OCI-LY3 (cell line): ENCODE measurements around the gene MRC1.
A peak's percentile ranks its signal among the peaks of the same experiment; 100 is the strongest.

Experiments used
- H2AFZ ChIP-seq: fragments of 200-600, 300-600 bp; shearing (Covaris generic); 2 replicates; pipeline ENCODE4 v1.6.0; 2014; ENCODE audit warnings: antibody characterized with exemption, low read depth, low read length
- H3K27ac ChIP-seq: fragments of 200-600, 300-600 bp; sonication (generic); 2 replicates; pipeline ENCODE4 v1.5.1; 2014; ENCODE audit warnings: mild to moderate bottlenecking, low read length, moderate library complexity, mixed read lengths
- H3K27me3 ChIP-seq: fragments of 200-600, 300-600 bp; sonication (generic); 2 replicates; pipeline ENCODE4 v1.6.1; 2014; ENCODE audit warnings: low read depth, low read length, mixed read lengths
- H3K36me3 ChIP-seq: fragments of 200-600, 300-600 bp; sonication (generic); replicated peaks from 2 replicates; pipeline ENCODE3; 2014; ENCODE audit warnings: low read depth, low read length, mixed read lengths
- H3K4me1 ChIP-seq: fragments of 300-600, 200-600 bp; sonication (generic); 2 replicates; pipeline ENCODE4 v1.6.1; 2014; ENCODE audit warnings: low read length, mixed read lengths
- H3K4me2 ChIP-seq: fragments of 200-600, 300-600 bp; sonication (generic); 2 replicates; pipeline ENCODE4 v1.6.1; 2014; ENCODE audit warnings: low read length, mixed read lengths
- H3K4me3 ChIP-seq: fragments of 300-600, 200-600 bp; sonication (generic); 2 replicates; pipeline ENCODE4 v1.5.1; 2014; ENCODE audit warnings: antibody characterized with exemption, mild to moderate bottlenecking, low read length, moderate library complexity
- H3K79me2 ChIP-seq: fragments of 300-600, 200-600 bp; shearing (Covaris generic); 2 replicates; pipeline ENCODE4 v1.6.1; 2014; ENCODE audit warnings: mild to moderate bottlenecking, low read length, mixed read lengths
- H3K9ac ChIP-seq: fragments of 300-600, 200-600 bp; shearing (Covaris generic); 2 replicates; pipeline ENCODE4 v1.6.0; 2014; ENCODE audit warnings: mild to moderate bottlenecking, low read length, moderate library complexity
- H3K9me3 ChIP-seq: fragments of 200-600, 300-600 bp; shearing (Covaris generic); 2 replicates; pipeline ENCODE4 v1.6.1; 2014; ENCODE audit warnings: low read length, mixed read lengths; ENCODE audit not compliant: insufficient read depth
- H4K20me1 ChIP-seq: fragments of 200-600, 300-600 bp; sonication (generic); 2 replicates; pipeline ENCODE4 v1.6.1; 2016; ENCODE audit warnings: low read length, mixed read lengths; ENCODE audit not compliant: insufficient read depth
- CTCF ChIP-seq: fragments of 200-600, 300-600 bp; sonication (generic); IDR thresholded peaks from 2 replicates; pipeline ENCODE4 v1.5.1; 2014; ENCODE audit warnings: antibody characterized with exemption, low read length, low read depth
- EZH2phosphoT487 ChIP-seq: fragments of 200-600 bp; shearing (Covaris generic); IDR thresholded peaks from 2 replicates; pipeline ENCODE4 v1.6.1; 2018; ENCODE audit warnings: antibody characterized with exemption, mixed run types, low read depth

MRC1 gene

GRCh38 chr10:17808971-17809841, at the start of gene MRC1:
MRC1 (plus strand) TSS chr10:17809348; CDS start chr10:17809466, 118 bp downstream.
- Histone ChIP-seq H3K27ac (no peak within 1 kb of the TSS), H3K4me1 (peaks cover 29% of the 10 kb centered on the region), H3K79me2 (no peaks in the 10 kb centered on the region), H3K4me3 (no peak within 1 kb of the TSS), H3K27me3 (no peaks in the 10 kb centered on the region), H3K4me2 (peak within 1 kb of the TSS; percentile 9; the same call in 1 of the 2 replicates), H4K20me1 (no peaks in the 10 kb centered on the region), H3K9me3 (no peaks in the 10 kb centered on the region), H2AFZ (0 out of 2 replicates have a peak within 1 kb of the TSS, but pooled peaks have one; percentile 46), H3K9ac (no peak within 1 kb of the TSS), H3K36me3 (no peaks in the 10 kb centered on the region)
- TF ChIP-seq EZH2phosphoT487, result no peak
- no peak for TF ChIP-seq CTCF

GRCh38 chr10:17764142-17764541, 45.0 kb upstream of the MRC1 start:
- Histone ChIP-seq H3K9ac (no peak overlapping the region), H3K4me3 (no peak overlapping the region), H3K4me2 (no peak overlapping the region), H2AFZ (no peak overlapping the region), H3K79me2 (no peaks in the 10 kb centered on the region), H3K4me1 (no peaks in the 10 kb centered on the region), H3K9me3 (no peaks in the 10 kb centered on the region), H3K36me3 (no peaks in the 10 kb centered on the region), H3K27ac (no peak overlapping the region), H4K20me1 (no peaks in the 10 kb centered on the region), H3K27me3 (no peaks in the 10 kb centered on the region)
- no peak for TF ChIP-seq EZH2phosphoT487
- no peak for TF ChIP-seq CTCF

GRCh38 chr10:17765602-17766001, 43.5 kb upstream of the MRC1 start:
- TF ChIP-seq EZH2phosphoT487 (no peak), CTCF (no peak)
- H4K20me1 ChIP-seq, result no peaks in the 10 kb centered on the region
- H3K4me3 ChIP-seq, result no peak overlapping the region
- H3K79me2 ChIP-seq, result no peaks in the 10 kb centered on the region
- H3K4me2 ChIP-seq, result no peak overlapping the region
- H3K4me1 ChIP-seq, result no peaks in the 10 kb centered on the region
- H3K27ac ChIP-seq, result no peak overlapping the region
- no peaks in the 10 kb centered on the region for H3K36me3 ChIP-seq
- H2AFZ ChIP-seq, result no peak overlapping the region
- H3K27me3 ChIP-seq, result no peaks in the 10 kb centered on the region
- no peaks in the 10 kb centered on the region for H3K9me3 ChIP-seq
- no peak overlapping the region for H3K9ac ChIP-seq

DNA sequence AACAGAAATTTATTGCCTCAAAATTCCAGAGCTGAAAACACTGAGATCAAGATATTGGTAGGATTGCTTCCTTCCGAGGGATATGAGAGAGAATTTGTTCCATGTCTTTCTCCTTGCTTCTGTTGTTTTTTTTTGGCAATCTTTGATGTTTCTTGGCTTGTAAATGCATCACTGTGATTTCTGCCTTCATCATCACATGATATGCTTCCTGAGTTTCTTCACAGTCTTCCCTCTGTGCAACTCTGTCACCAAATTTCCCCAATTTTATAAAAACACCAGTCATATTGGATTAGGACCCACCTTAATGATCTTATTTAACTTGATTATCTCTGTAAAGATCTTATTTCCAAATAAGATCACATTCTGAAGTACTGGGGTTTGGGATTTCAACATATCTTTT, 42.4 kb upstream of the MRC1 start:
- H2AFZ ChIP-seq, result no peak overlapping the region
- H3K4me1 ChIP-seq, result 0 out of 2 replicates have a peak, but pooled peaks cover 5% of the 10 kb centered on the region
- no peak overlapping the region for H3K4me2 ChIP-seq
- no peak overlapping the region for H3K27ac ChIP-seq
- no peak overlapping the region for H3K4me3 ChIP-seq
- no peaks in the 10 kb centered on the region for H3K27me3 ChIP-seq
- no peaks in the 10 kb centered on the region for H3K9me3 ChIP-seq
- H4K20me1 ChIP-seq, result no peaks in the 10 kb centered on the region
- H3K36me3 ChIP-seq, result no peaks in the 10 kb centered on the region
- no peaks in the 10 kb centered on the region for H3K79me2 ChIP-seq
- no peak overlapping the region for H3K9ac ChIP-seq
- TF ChIP-seq CTCF, result no peak
- TF ChIP-seq EZH2phosphoT487, result no peak
